Nephron (organoid): ENCODE measurements around the gene KCTD15.
A peak's percentile ranks its signal among the peaks of the same experiment; 100 is the strongest.

Experiments
- H3K27ac Mint-ChIP-seq, 3 experiments: 2 replicates each; pipeline ENCODE4 v1.8.0; 2020; ENCODE audit warnings: mixed read lengths in 3 of 3, mild to moderate bottlenecking in 2 of 3, moderate library complexity in 1 of 3
- H3K27me3 Mint-ChIP-seq: 2 replicates; pipeline ENCODE4 v1.8.0; 2021; ENCODE audit warnings: low read depth, mild to moderate bottlenecking, moderate library complexity, mixed read lengths
- H3K36me3 Mint-ChIP-seq: 2 replicates; pipeline ENCODE4 v1.8.0; 2020; ENCODE audit warnings: low read depth, mixed read lengths
- H3K4me1 Mint-ChIP-seq: 2 replicates; pipeline ENCODE4 v1.8.0; 2020; ENCODE audit warnings: mixed read lengths
- H3K4me3 Mint-ChIP-seq, 3 experiments: 2 replicates each; pipeline ENCODE4 v1.8.0; 2020; ENCODE audit warnings: mild to moderate bottlenecking in 3 of 3, mixed read lengths in 3 of 3, moderate library complexity in 2 of 3
- H3K9me3 Mint-ChIP-seq: 2 replicates; pipeline ENCODE4 v1.8.0; 2020; ENCODE audit warnings: mixed read lengths
- CTCF ChIP-seq, 3 experiments: fragments of 200-600 bp; sonication (generic); IDR thresholded peaks; one replicate each; pipeline ENCODE4 v1.5.0; 2021; ENCODE audit warnings: antibody characterized with exemption in 3 of 3; ENCODE audit not compliant: unreplicated experiment in 3 of 3

The KCTD15 gene

GRCh38 chr19:33755099-33756035, 41.3 kb upstream of the KCTD15 start:
- TF ChIP-seq CTCF (IDR thresholded peaks at IDR 0.05; ENCODE audit: unreplicated experiment in 3 of 3), result no peak
- Mint-ChIP-seq H3K36me3 (no peaks in the 10 kb centered on the region), H3K9me3 (no peaks in the 10 kb centered on the region), H3K4me1 (peaks cover 28% of the 10 kb centered on the region), H3K4me3 (peak overlapping the region in 1 of 3 experiments; percentile 65), H3K27me3 (peaks cover 20% of the 10 kb centered on the region), H3K27ac (peak overlapping the region in 1 of 3 experiments; percentile 56)

GRCh38 chr19:33756177-33756576, 40.5 kb upstream of the KCTD15 start:
- H3K4me3 Mint-ChIP-seq, result peak overlapping the region in 1 of 3 experiments; percentile 65
- H3K27me3 Mint-ChIP-seq, result peaks cover 23% of the 10 kb centered on the region
- H3K4me1 Mint-ChIP-seq, result peaks cover 28% of the 10 kb centered on the region
- peak overlapping the region in 1 of 3 experiments; percentile 56 for H3K27ac Mint-ChIP-seq
- H3K9me3 Mint-ChIP-seq, result no peaks in the 10 kb centered on the region
- no peaks in the 10 kb centered on the region for H3K36me3 Mint-ChIP-seq
- TF ChIP-seq CTCF (IDR thresholded peaks at IDR 0.05; ENCODE audit: unreplicated experiment in 3 of 3), result no peak

GRCh38 chr19:33758541-33759013, 38.1 kb upstream of the KCTD15 start:
- Mint-ChIP-seq H3K4me1 (peaks cover 19% of the 10 kb centered on the region), H3K27me3 (peaks cover 28% of the 10 kb centered on the region), H3K9me3 (no peaks in the 10 kb centered on the region), H3K36me3 (no peaks in the 10 kb centered on the region), H3K27ac (peak overlapping the region in 1 of 3 experiments; percentile 11), H3K4me3 (no peak overlapping the region)
- no peak for TF ChIP-seq CTCF (IDR thresholded peaks at IDR 0.05; ENCODE audit: unreplicated experiment in 3 of 3)

- H3K27ac Mint-ChIP-seq, result no peak overlapping the region
- TF ChIP-seq CTCF (IDR thresholded peaks at IDR 0.05; ENCODE audit: unreplicated experiment in 3 of 3), result no peak
- H3K27me3 Mint-ChIP-seq, result peaks cover 28% of the 10 kb centered on the region
- H3K4me1 Mint-ChIP-seq, result peaks cover 19% of the 10 kb centered on the region
- no peaks in the 10 kb centered on the region for H3K9me3 Mint-ChIP-seq
- H3K4me3 Mint-ChIP-seq, result no peak overlapping the region
- H3K36me3 Mint-ChIP-seq, result no peaks in the 10 kb centered on the region
These were observed 37.3 kb upstream of the KCTD15 start for GRCh38 chr19:33759356-33759755.

- Mint-ChIP-seq H3K27me3 (peaks cover 36% of the 10 kb centered on the region), H3K9me3 (no peaks in the 10 kb centered on the region), H3K27ac (no peak overlapping the region), H3K4me1 (peaks cover 1% of the 10 kb centered on the region), H3K36me3 (no peaks in the 10 kb centered on the region), H3K4me3 (no peak overlapping the region)
- TF ChIP-seq CTCF (IDR thresholded peaks at IDR 0.05; ENCODE audit: unreplicated experiment in 3 of 3), result no peak
These were observed 32.9 kb upstream of the KCTD15 start for GRCh38 chr19:33763633-33764371.
